ENCODE data around the gene MACROD2. TPM values are rescaled to one million over a fixed set of nuclear protein-coding genes. Genes with fewer than 3 reads are reported as not detected.

The MACROD2 gene
- total and polyA plus RNA-seq, 2 of the 4 experiments (the other 2 are of a cell fraction): not detected

- ATAC-seq (ENCODE audit: low read depth) (no peak), DNase-seq (no peak)
- no peak overlapping the region for H3K27ac ChIP-seq (ENCODE audit: insufficient read depth, low read length)
- no peak overlapping the region for H4K8ac ChIP-seq (ENCODE audit: low read depth in 2 of 2, low read length in 2 of 2)
- H2BK20ac ChIP-seq (ENCODE audit: low read depth, low read length): no peak overlapping the region
- H3K4ac ChIP-seq (ENCODE audit: low read depth, low read length): no peak overlapping the region
- H3K4me3 ChIP-seq (ENCODE audit: insufficient read depth, low read depth, low read length): no peak overlapping the region
- H2BK15ac ChIP-seq (ENCODE audit: low read depth, low read length): no peak overlapping the region
- no peak overlapping the region for H2BK120ac ChIP-seq (ENCODE audit: low read depth, low read length)
- no peak overlapping the region for H2AK9ac ChIP-seq (replicated peaks; ENCODE audit: low read depth, low read length, poor library complexity)
- no peaks in the 10 kb centered on the region for H3K9me1 ChIP-seq (ENCODE audit: insufficient read depth, low read length)
- no peak overlapping the region for H4K91ac ChIP-seq (ENCODE audit: insufficient read depth, low read depth, low read length)
- intact Hi-C loops (cut with micrococcal nuclease): loop anchor here (10.0 kb wide), 1 partner anchor 1323 kb away; no protein-coding TSS in a partner anchor
- H3K27me3 ChIP-seq (ENCODE audit: control insufficient read depth, insufficient read depth, low read length): no peaks in the 10 kb centered on the region
- H4K20me1 ChIP-seq (ENCODE audit: insufficient read depth, low read length): no peaks in the 10 kb centered on the region
- H3K79me1 ChIP-seq (ENCODE audit: low read depth in 1 of 2, low read length in 2 of 2): no peaks in the 10 kb centered on the region
- ChIA-PET CTCF (no interaction called here), POLR2A (ENCODE audit: unreplicated experiment) (no interaction called here)
- no peaks in the 10 kb centered on the region for H3K9me3 ChIP-seq (ENCODE audit: control insufficient read depth, insufficient read depth, low read length)
- no peak overlapping the region for H3K23ac ChIP-seq (ENCODE audit: low read depth, low read length)
- no TSS peak for BruUV-seq (replicated peaks)
- H3K36me3 ChIP-seq (ENCODE audit: control insufficient read depth, insufficient read depth, low read length): no peaks in the 10 kb centered on the region
- no peak overlapping the region for H3K14ac ChIP-seq (replicated peaks; ENCODE audit: low read depth, low read length)
- no peak overlapping the region for H3K56ac ChIP-seq (ENCODE audit: extremely low read depth, insufficient read depth, low read length)
- no peak overlapping the region for H3K9ac ChIP-seq (ENCODE audit: low read depth, low read length)
- dilution Hi-C loops (cut with HindIII; ENCODE audit: low sequenced_read_pairs, unreplicated experiment): no loop called here
- TF ChIP-seq RAD21 (IDR thresholded peaks at IDR 0.05; ENCODE audit: low read length) (no peak), NFE2L2 (IDR thresholded peaks at IDR 0.05; ENCODE audit: low read depth, low read length) (no peak), CHD1 (IDR thresholded peaks at IDR 0.05; ENCODE audit: low read depth, low read length) (no peak), RFX5 (IDR thresholded peaks at IDR 0.05; ENCODE audit: low read depth, low read length) (no peak), BHLHE40 (IDR thresholded peaks at IDR 0.05; ENCODE audit: low read depth, low read length) (no peak), MXI1 (IDR thresholded peaks at IDR 0.05; ENCODE audit: borderline replicate concordance, low read depth, low read length) (no peak), MAFK (IDR thresholded peaks at IDR 0.05; ENCODE audit: low read depth, low read length) (no peak), MAZ (IDR thresholded peaks at IDR 0.05; ENCODE audit: borderline replicate concordance, low read depth, low read length) (no peak), CEBPB (IDR thresholded peaks at IDR 0.05; ENCODE audit: low read depth, low read length) (no peak), RCOR1 (IDR thresholded peaks at IDR 0.05; ENCODE audit: insufficient replicate concordance, low read length) (no peak)
- TF ChIP-seq, protein P1, sequence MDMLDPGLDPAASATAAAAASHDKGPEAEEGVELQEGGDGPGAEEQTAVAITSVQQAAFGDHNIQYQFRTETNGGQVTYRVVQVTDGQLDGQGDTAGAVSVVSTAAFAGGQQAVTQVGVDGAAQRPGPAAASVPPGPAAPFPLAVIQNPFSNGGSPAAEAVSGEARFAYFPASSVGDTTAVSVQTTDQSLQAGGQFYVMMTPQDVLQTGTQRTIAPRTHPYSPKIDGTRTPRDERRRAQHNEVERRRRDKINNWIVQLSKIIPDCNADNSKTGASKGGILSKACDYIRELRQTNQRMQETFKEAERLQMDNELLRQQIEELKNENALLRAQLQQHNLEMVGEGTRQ (IDR thresholded peaks at IDR 0.05; ENCODE audit: low read depth, low read length): no peak
- TF ChIP-seq, protein P2, sequence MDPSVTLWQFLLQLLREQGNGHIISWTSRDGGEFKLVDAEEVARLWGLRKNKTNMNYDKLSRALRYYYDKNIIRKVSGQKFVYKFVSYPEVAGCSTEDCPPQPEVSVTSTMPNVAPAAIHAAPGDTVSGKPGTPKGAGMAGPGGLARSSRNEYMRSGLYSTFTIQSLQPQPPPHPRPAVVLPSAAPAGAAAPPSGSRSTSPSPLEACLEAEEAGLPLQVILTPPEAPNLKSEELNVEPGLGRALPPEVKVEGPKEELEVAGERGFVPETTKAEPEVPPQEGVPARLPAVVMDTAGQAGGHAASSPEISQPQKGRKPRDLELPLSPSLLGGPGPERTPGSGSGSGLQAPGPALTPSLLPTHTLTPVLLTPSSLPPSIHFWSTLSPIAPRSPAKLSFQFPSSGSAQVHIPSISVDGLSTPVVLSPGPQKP (IDR thresholded peaks at IDR 0.05; ENCODE audit: borderline replicate concordance, low read depth, low read length): no peak
- WGBS, 2 experiments (ENCODE audit: extremely low coverage in 2 of 2, insufficient read length in 1 of 2): 100% methylated on average over 1 of the region's 6 CpGs; no CpG with 5 or more reads in 1 of the 2 experiments
- no peak overlapping the region for H2AFZ ChIP-seq (replicated peaks; ENCODE audit: low read length, poor library complexity)
- no peak overlapping the region for H2AK5ac ChIP-seq (ENCODE audit: low read depth, low read length)
- in situ Hi-C loops (cut with MboI; ENCODE audit: low sequenced_read_pairs): no loop called here
- no peak overlapping the region for H2BK5ac ChIP-seq (ENCODE audit: low read depth, low read length, poor library complexity, severe bottlenecking)
- no peaks in the 10 kb centered on the region for H3K4me1 ChIP-seq (ENCODE audit: control insufficient read depth, insufficient read depth, low read length)
- no peak overlapping the region for H3K4me2 ChIP-seq (ENCODE audit: low read depth, low read length)
- no peak overlapping the region for H4K5ac ChIP-seq (ENCODE audit: low read depth, low read length)
- no peak overlapping the region for H3K18ac ChIP-seq (ENCODE audit: low read depth, low read length)
Measured at GRCh38 chr20:14331646-14332045, 336.3 kb downstream of the MACROD2 start.

Measured in IMR-90 (cell line).